Cortex of kidney (tissue), 1 donor: ENCODE measurements around the gene CFAP92.

Experiments used
- DNase-seq: peaks from one replicate; lab custom pipeline; 2025; lab: John Stamatoyannopoulos, UW

CFAP92 gene

GRCh38 chr3:129026728-129027543, 33.1 kb upstream of the CFAP92 start:
- DNase-seq: no peak

GRCh38 chr3:129025691-129026435, 32.0 kb upstream of the CFAP92 start:
- no peak for DNase-seq

GRCh38 chr3:129025108-129025507, 31.2 kb upstream of the CFAP92 start:
- DNase-seq: no peak

GRCh38 chr3:129023909-129024308, 30.0 kb upstream of the CFAP92 start:
- DNase-seq: no peak

- DNase-seq: no peak
Measured at GRCh38 chr3:129023008-129023358, 29.1 kb upstream of the CFAP92 start.

DNA sequence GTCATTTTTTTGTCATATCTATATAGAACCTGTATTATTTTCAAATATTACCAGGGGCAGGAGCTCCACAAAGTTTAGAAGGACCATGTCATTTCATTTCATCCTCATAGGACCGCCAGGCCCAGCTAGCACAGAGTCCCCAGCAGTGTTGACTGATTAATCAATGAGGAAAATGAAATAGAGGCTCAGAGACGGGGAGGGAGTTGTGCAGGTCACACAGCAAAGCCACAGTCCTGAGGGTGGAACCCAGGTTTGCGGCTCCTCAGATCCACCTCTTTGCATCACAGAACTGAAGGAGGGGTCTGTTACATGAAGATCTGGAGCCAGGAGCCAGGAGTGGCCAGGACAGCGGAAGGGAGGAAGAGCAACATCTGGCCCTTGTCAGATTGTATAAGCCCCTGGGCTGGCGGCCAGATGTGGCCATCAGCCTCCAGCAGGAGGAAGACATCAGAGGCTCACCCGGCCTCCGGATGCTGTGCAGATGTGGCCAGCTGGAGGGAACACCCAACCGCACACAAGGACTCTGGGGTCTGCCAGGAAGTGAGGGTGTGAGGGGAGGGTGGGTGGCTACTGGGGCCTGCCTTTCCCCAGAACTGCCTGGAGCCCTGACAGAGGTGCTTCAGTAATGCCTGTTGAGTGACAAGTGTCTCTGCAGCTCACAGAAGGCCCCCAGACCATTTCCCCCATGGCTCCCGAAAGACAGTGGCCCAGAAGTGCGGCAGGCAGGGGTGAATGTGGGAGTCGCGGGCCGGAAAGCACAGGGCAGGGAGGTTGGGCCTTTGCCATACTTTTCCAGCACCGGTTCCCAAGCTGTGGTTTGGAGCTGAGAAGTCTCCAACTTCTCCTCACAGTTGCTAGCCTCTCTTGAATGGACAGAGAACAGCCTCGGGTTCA, 28.5 kb upstream of the CFAP92 start:
- no peak for DNase-seq

- no peak for DNase-seq
Measured at GRCh38 chr3:129021140-129021551, 27.3 kb upstream of the CFAP92 start.

GRCh38 chr3:129020691-129021090, 26.8 kb upstream of the CFAP92 start:
- DNase-seq: no peak

- DNase-seq: no peak
Measured at GRCh38 chr3:129019266-129019665, 25.4 kb upstream of the CFAP92 start.

- no peak for DNase-seq
Measured at GRCh38 chr3:129018751-129019150, 24.9 kb upstream of the CFAP92 start.

DNA sequence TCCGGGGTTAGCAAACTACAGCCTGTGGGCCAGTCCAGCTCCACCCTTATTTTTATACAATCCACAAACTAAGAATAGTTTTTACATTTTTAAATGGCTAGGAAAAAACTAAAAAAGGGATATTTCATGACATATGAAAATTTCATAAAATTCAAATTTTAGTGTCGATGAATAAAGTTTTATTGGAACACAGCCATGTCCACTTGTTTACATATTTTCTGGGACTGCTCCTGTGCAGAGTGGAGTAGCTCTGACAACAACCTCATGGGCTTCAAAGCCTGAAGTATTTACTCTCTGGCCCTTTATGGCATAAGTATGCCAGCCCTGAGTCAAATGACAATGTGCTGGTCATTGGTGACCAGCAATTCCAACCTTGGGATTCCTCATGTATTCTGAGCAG, 24.4 kb upstream of the CFAP92 start:
- no peak for DNase-seq

- DNase-seq: no peak
Measured at GRCh38 chr3:129017484-129017899, 23.6 kb upstream of the CFAP92 start.

DNA sequence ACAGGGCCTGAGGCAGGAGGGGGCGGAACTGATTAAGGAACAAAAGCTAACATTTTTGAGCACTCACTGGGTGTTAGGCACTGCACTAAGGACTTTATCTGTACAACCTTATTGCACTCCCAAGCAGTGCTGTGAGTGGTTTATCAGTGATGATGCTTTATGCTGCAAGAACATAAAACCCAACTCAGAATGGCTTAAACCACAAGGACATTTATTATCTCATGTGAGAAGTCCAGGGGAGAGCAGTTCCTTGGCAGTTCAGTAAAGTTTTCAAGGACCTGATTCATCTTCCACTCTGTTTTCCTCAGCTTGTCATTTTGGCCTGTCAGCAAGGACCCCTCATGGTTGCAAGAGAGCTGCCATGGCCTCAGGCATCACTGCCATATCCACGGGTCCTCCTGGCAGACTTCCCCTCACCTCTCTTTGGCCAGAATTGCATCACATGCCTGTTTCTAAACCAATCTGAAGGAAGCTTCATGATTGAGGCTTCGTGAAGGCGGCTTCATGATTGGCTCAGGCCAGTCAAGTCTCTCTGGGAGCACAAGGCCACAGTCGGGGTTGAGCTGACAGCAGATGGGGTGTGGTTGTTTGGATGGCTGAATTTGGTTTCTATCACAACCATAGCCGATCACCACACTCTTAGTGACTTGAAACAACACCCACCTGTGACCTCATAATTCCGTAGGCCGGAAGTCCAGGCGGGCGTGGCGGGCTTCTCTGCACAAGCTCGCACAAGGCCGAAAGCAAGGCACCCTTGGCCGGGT, 23.0 kb upstream of the CFAP92 start:
- DNase-seq: no peak

DNA sequence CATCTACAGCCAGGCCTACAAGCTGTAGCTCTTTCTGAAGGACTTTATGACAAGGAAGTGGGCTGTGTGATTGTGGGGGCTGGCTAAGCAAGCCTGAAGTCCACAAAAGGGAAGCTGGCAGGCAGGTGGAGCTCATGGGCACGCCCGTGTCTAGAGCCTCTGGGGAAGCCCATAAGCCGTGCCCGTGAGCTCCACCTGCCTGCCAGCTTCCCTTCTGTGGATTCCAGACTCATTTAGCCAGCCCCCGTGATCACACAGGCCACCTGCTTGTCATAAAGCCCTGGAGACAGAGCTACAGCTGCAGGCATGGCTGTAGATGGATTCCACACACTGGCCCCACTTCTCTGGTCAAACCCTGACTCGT, 22.5 kb upstream of the CFAP92 start:
- no peak for DNase-seq

DNA sequence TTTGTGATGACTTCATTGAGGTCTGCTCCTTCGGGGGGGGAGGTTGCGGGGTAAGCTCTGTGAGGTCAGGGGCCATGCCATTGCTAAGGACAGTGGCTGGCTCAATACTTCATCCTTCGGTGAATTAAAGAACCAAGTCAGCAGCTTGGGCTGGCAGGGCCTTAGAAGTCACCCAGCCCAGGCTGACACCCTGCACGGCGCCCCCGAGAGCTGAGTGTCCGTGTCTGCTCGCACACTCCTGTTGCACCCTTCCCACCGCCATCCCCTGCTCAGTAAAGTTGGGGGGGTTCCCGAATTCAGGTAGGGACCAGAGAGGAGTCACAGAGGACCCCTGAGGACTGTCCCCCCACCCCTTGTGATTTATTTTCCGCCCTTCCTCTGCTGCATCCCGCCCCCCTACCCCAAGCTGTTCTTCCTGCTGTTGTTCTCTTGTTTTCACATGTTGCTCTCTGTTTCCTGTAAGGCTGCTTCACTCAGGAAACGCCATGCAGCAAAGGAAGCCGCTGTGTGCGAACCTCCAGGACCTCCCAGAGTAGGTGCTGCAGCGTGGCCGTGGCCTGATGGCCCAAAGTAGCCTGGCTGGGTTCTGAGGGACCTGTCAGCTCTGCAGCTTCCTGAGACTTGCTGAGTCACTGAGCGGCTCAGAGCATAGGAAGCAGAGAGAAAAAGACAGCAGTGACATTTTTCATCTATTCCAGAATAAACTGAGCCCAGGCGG, 21.7 kb upstream of the CFAP92 start:
- no peak for DNase-seq

- DNase-seq: no peak
Measured at GRCh38 chr3:129014793-129015345, 21.0 kb upstream of the CFAP92 start.

DNA sequence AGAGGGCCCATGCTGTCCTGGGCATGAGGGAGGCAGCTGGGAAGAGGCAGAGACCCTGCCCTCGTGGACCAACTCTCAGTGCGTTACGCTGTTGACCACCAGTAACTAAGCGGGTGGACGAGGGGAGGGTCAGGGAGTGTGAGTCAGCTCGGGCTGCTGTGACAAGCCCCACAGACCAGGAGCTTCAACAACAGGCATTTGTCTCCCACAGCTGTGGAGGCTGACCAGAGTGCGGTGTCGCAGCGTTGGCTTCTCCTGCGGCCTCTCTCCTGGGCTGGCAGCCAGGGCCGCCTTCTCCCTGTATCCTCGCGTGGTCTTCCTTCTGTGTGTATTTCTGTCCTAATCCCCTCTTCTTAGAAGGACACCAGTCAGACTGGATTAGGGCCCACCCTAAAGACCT, 20.3 kb upstream of the CFAP92 start:
- no peak for DNase-seq

- no peak for DNase-seq
Measured at GRCh38 chr3:129013491-129013891, 19.6 kb upstream of the CFAP92 start.

GRCh38 chr3:129010310-129010956, 16.6 kb upstream of the CFAP92 start:
- DNase-seq: no peak

GRCh38 chr3:129009266-129009665, 15.4 kb upstream of the CFAP92 start:
- no peak for DNase-seq
